GM12801 (cell line): ENCODE results near the gene ACTR10.

ENCODE experiments used
- TF ChIP-seq, protein P1 (sequence below): IDR thresholded peaks from one replicate; pipeline ENCODE4 v1.5.1; 2011; ENCODE audit warnings: control low read depth; ENCODE audit not compliant: insufficient read length; ENCODE audit errors: extremely low read depth

ACTR10 gene

DNA sequence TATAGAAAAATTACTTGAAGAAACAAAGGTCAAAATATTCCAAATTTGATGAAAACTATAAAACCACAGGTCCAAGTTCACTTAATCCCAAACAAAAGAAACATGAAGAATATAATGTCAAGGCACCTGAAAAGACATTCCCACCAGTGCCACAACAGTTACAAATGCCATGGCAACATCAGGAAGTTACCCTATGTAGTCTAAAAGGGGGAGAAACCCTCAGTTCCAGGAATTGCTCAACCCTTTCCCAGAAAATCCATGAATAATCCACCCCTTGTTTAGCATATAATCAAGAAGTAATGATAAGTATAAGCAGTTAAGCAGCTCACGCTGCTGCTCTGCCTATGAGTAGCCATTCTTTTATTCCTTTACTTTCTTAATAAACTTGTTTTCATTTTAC, 3.8 kb upstream of the ACTR10 start:
- TF ChIP-seq, protein P1, sequence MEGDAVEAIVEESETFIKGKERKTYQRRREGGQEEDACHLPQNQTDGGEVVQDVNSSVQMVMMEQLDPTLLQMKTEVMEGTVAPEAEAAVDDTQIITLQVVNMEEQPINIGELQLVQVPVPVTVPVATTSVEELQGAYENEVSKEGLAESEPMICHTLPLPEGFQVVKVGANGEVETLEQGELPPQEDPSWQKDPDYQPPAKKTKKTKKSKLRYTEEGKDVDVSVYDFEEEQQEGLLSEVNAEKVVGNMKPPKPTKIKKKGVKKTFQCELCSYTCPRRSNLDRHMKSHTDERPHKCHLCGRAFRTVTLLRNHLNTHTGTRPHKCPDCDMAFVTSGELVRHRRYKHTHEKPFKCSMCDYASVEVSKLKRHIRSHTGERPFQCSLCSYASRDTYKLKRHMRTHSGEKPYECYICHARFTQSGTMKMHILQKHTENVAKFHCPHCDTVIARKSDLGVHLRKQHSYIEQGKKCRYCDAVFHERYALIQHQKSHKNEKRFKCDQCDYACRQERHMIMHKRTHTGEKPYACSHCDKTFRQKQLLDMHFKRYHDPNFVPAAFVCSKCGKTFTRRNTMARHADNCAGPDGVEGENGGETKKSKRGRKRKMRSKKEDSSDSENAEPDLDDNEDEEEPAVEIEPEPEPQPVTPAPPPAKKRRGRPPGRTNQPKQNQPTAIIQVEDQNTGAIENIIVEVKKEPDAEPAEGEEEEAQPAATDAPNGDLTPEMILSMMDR, result no peak

DNA sequence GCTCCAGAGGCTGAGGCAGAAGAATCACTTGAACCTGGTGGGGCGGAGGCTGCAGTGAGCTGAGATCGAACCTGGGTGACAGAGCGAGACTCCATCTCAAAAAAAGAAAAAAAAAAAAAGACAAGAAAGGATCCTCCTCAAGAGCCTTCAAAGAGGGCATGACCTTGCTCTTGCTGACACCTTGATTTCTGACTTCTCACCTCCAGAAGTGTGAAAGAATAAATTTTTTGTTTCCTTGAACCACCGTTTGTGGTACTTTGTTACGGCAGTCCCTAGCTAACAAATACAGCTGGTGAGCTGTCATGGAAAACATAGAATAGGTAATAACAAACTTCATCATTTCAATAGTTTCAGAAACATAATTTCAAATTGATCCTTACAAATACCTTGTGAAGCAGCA, 1.9 kb upstream of the ACTR10 start:
- TF ChIP-seq, protein P1, result no peak

DNA sequence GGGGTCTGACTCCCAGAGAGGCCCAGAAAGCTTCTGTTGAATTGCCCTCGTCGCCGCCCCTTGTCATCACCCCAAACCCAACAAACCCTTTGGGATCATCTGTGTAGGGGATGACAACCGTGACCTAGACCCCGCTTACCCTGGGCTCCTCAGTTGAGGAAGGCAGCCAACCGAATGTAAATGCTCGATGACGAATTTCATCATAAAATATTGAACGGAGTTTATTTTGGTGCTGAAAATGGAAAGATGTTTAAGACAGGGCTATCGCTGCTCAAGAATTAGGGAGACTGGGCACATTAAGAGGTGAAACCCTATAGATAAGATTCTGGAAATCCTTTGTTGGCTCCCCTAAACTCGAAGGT, 512 bp downstream of the ACTR10 start:
- TF ChIP-seq, protein P1, result no peak

DNA sequence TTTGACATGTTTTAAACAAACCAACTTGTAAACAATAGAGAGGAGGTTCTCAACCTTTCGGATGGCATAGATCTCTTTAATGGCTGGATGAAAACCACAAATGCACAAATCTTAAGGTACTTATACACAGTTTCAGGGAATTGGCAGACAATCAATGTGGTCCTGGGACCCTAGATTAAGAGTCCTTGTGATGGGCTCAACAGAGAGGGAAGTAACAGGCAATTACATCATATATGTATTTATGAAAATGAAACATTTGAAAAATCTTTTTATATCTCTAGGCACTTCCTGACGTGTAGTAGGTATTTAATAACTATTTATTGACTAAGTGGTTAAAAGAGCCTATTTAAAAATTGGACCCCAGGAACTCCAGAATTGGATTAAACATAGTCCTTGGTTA, 897 bp downstream of the ACTR10 start:
- TF ChIP-seq, protein P1, result no peak

DNA sequence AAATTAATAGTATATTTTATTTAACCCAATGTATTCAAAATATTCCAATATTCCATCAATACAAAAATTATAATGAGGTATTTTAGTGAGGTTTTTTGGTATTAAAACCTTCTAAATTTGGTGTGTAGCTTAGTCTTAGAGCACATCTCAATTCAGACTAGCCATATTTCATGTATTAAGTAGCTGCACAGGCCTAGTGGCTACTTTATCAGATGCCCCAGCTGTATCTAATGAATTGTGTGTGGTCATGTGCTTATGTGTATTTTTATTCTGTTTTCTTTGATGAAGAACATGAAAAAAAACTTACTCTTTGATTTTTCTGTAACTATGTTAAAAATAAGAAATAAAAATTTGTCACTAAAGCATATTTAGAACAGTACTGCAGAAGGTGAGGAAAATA, 13.2 kb downstream of the ACTR10 start:
- TF ChIP-seq, protein P1, result no peak

DNA sequence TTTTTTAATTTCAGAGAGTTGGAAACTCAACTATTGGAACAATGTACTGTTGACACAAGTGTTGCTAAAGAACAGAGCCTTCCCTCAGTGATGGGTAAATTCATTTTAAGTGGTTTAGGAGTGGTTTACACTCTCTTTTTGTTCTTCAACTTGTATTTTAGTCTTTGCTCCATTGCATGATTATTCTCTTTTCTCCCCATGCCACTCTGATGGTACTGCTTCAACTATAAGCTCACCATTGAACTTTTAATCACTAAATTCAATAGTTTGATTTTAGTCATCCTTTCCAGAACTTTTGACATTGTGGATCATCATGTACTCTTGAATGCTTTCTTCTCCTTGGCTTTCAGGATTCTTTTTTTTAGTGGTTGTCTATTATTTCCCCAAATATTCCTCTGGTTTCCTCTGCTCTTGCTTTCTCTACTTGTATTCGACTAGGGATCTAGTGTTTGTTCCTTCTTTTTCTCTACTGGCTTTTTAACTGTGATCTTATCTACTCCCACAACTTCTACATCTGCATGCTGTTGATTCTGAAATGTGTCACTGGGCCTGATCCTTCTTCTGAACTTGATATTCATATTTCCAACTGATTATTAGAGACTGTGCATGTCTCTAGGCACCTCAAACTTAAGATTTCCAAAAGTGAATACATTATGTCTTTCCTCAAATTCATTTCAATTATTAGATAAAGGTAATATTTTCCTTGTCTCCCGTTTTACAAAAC, 15.4 kb downstream of the ACTR10 start:
- TF ChIP-seq, protein P1, result no peak

DNA sequence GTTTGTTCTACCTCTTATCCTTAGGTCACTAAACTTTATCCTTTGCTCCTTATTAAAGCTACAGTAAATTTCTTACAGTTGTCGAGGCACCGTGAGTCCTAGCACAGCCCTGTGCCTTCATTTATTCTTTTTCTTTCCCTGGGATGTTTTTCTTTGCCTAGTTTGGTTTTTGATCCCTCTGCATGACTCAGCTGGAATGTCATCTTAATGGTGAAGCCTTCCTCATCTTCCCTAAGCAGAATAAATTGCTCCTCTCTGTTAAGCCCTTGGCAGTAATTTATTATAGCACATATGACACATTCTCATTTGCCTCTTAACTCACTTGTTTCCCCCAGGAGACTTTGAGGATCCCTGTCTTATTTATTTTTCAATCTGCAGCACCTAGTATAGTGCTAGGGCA, 16.6 kb downstream of the ACTR10 start:
- TF ChIP-seq, protein P1, result no peak
